COR-L47 (cell line): ENCODE results near the gene UBE2F.
"Not testable (repeated sequence)": the region's sequence is repeated elsewhere in the genome, so short reads cannot be mapped to it uniquely, and the experiment has no call there.

ENCODE experiments used
- DNase-seq: peaks from one replicate; lab custom pipeline; 2025; lab: John Stamatoyannopoulos, UW

Gene UBE2F

GRCh38 chr2:238019962-238020361 lies 53.1 kb downstream of the UBE2F start:
- no peak for DNase-seq

DNA sequence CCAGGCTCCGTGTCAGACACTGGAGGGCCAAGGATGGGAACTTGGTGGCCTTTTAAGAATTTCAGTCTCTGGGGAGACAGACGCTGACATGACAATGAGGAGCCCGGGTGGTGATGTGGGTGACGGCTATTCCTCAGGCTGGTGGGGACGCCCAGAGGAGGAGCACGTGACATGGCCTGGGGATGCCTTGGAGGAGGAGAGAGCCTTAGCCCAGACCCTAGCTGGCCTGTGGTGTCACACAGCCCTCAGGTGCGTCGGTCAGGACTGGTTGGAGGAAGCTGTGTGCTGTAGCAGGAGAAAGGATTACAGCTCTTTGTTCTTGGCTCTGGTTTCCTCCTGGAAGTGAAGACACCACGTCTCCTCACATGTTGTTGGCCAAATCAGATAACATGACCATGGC lies 54.0 kb downstream of the UBE2F start:
- DNase-seq = no peak

GRCh38 chr2:238021327-238021726 lies 54.5 kb downstream of the UBE2F start:
- DNase-seq = no peak

- DNase-seq = no peak
These were observed 55.9 kb downstream of the UBE2F start for GRCh38 chr2:238022594-238023157.

DNA sequence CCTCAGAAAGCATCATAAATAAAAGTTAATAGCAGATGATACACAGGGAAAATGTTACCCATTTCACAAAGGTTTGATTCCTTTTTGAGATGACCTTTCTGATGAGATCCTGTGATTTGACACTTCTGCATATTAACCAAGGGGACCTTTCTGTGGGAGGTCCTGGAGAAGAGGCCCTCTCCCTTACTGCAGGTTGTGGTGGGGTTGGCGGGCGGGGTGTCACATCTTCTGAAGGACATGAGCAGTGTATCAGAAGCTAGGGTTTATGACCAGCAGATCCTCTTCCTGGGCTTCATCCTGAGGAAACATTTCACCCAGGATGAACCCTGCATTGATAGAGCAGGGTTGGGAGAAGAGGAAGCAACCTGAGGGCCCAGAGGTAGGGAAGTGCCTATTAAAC lies 56.8 kb downstream of the UBE2F start:
- DNase-seq = no peak

DNA sequence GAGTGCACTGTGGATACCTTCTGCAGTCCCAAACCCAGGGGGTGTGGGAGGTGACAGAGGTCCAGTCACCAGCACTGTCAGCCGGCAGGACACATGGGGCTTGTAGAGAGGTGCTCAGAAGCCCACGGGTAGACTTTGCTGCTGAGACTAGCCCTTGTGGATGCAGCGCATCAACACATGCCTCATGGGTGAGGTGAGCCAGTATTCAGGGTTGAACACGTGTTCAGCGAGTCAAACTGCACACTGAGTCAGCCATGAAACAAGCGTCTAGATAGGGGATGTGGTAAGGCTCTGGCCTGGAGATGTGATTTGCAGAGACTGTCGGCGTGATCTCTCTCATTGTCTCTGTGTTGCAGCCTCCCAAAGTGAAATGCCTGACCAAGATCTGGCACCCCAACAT lies 58.2 kb downstream of the UBE2F start:
- DNase-seq = no peak

DNA sequence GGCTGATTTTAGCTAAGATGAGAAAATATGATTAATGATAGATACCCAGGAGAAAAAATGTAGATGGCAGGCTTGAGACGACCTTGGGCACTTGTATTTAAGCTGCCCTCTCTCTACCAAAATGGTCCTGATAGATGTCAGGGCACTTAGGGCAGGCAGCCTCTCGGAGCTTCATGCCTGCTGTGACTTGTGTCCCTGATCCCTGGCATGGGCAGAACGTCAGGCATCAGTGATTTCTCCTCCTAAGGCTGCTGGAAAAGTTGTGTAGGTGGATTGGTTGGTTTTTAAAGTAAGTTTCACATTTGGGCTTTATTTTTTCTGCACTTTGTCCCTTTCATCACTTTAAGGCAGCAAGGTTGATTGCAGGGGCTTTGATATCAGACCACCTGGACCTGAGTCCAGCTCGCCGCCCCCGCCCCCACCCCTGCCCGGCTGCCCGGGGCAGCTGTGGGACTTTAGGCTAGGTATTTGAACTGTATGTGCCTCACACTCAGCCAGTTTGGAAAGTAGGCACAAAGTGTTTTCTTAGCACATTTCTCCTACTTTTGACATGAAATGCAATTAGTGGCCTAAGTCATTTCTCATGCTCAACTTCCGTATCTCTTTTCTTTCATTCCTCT lies 59.0 kb downstream of the UBE2F start:
- no peak for DNase-seq

- DNase-seq = no peak
These were observed 60.2 kb downstream of the UBE2F start for GRCh38 chr2:238027058-238027457.

DNA sequence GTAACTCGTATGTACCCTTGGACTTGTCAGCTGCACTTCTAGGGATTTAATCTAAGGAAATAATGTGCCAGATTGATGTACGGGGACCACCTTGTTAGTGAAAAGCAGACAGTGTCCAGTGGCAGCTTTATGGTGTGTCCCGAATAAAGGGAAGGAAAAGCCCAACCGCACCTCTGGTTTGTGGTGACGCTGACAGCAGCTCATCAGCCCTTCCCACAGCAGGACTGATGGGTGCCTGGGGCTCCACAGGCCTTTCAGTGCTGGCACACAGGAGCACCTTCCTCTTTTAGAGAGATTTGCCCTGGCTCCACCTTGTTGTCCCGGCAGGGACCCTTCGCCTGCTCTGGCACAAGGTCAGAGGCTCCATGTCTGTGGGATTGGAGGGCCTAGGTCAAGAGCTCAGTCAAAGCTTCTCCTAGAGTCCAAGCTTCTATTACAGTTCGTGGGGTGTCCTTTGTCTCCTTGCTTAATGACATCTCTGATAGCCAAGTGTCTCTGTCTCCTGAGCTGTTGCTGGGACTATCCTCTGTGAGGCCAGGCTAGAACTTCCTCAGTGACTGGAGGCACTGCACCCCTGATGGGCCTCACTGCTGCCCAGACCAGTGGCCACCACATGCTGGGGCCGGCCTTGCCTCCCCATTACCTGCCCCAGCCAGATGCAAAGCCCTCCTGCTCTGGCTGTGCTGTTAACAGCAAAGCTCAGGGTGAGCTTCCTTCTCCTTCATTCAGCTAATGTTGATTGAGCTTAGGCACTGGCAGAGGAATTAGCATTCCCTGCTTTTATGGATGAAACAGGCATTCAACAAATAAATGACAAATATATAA lies 61.0 kb downstream of the UBE2F start:
- DNase-seq = no peak

- no peak for DNase-seq
These were observed 63.0 kb downstream of the UBE2F start for GRCh38 chr2:238029853-238030252.

- no peak for DNase-seq
These were observed 63.8 kb downstream of the UBE2F start for GRCh38 chr2:238030422-238031155.

GRCh38 chr2:238031751-238032150 lies 64.9 kb downstream of the UBE2F start:
- DNase-seq = no peak

- DNase-seq = no peak
These were observed 66.0 kb downstream of the UBE2F start for GRCh38 chr2:238032755-238033337.

- not testable (repeated sequence) for DNase-seq
These were observed 67.2 kb downstream of the UBE2F start for GRCh38 chr2:238033991-238034390.

DNA sequence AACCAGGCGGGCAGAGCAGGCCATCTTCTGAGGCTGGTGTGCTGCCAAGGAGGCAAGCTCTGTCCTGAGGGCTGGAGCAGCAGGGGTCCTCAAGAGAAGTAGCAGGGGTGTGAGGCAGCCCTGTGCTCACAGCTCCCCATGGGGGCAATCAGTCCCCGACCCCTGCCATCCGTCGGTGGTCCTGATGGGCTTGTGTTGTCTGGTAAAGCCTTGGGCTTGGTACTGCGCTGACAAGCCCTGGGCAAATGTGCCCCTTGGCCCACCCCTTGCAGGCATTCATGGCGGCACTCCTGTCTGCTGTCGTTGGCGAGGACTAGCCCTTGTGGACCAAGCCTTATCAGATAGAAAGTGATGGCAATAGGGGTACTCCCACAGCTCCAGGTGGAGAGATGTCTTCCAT lies 71.4 kb downstream of the UBE2F start:
- DNase-seq = no peak

DNA sequence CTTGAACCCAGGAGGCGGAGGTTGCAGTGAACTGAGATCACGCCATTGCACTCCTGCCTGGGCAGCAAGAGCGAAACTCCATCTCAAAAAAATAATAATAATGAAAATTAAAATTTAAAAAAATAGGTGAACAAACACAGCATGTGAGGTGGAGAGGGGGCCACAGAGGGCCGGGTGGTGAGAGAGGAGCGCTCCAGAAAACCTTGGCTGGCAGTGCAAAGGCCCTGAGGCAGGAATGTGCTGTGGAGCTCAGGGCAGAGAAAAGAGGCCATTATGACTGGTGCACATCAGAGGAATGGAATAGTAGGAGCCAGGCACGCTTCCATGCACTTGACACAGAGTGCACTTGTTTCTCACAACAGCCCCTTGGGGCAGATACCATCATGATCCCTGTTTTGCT lies 72.3 kb downstream of the UBE2F start:
- no peak for DNase-seq

DNA sequence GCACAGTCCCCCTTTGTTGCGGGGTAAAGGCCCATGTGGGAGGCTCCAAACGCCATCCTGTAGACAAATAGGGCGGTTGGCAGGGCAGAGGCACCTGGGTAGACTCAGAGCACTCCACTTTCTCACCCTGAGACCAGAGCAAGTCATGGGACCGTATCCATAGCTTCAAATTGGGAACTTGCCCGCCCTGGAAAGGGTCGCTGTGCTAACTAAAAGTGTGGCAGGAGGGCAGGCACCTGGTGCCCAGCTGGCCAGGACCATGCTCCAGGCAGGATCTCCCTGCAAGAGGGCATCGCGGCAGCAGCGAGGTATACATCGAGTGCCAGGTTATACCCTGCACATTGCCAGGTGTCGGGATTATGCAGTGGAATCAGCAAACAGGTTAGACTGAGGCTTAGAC lies 73.2 kb downstream of the UBE2F start:
- no peak for DNase-seq

DNA sequence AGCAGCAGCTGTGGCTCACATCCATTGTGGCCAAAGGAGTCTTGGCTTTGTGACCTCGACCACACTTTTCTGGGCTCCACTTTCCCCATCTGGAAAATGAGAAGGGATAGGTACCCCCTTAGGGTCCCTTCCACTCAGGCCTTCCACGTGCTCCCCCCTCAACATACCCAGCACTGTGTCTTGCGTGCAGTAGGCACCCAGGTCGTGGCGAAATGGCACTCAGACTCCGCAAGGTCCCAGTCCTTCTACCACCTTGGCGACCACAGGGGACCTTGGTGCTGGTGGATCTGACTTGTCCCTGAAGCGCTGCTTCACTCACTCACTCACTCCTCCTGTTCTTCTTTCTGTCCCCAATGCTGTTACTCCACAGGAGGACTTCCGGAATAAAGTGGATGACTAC lies 74.1 kb downstream of the UBE2F start:
- no peak for DNase-seq

DNA sequence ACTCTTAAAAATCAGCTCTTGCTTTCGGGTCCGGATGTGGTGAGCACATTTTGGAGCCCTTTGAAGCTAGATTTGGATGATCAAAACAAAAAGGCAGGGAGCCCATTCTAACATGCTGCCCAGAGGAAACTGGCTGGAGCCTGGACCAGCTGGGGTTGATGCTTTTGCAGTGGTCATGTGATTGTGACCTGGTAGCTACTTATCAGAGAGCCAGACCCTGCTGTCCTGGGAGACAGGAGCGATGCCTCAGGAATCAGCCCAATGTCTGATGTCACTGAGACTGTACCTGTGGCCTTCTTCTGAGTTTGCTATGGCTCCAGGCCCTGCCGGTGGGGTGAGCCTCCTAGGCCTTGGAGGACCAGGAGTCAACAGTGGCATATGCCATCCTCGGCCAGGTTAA lies 75.3 kb downstream of the UBE2F start:
- DNase-seq = no peak

- DNase-seq = no peak
These were observed 76.2 kb downstream of the UBE2F start for GRCh38 chr2:238042849-238043584.

DNA sequence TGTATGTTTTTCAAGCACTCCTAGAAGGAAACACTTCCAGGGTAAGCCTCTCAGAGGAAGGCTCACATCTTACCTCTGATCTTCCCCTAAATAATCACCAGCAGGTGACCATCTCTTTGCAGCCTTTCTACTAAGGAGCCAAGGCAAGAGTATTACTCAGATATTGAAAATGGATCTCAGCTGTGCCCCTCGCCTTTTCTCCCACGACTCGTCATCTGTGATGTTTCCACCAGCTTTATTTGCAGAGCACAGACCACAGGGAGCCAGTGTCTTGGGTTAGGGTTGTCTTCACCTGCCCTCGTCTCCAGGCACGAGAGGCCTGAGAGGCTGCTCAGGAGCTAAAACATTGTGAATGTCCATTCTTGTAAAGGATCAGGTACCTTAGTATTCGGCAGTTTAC lies 77.0 kb downstream of the UBE2F start:
- DNase-seq = no peak

DNA sequence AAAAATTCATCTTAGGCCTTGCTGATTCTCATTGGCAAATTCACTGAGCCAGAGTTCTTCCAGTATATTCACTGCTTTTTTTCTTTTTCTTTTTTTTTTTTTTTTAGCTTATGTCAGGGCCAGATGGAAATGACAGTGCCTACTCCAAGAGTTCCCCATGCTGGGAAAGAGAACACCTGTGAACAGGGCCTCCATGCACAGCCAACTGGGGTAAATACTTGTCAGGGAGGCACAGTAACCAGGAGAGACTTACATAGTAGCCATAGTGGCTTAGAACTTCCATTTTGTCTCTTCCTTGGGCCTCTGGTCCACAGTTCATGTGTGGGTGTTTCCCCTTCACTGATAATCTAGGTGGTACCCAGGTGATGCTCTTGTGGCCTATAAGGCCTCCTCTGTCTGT lies 78.8 kb downstream of the UBE2F start:
- no peak for DNase-seq
